ENCODE results near the gene TJP1. TPM values are rescaled to one million over a fixed set of nuclear protein-coding genes. Genes with fewer than 3 reads are reported as not detected.
"Not testable (repeated sequence)": the region's sequence is repeated elsewhere in the genome, so short reads cannot be mapped to it uniquely, and the experiment has no call there.

TJP1 gene
- total and polyA plus RNA-seq, 2 experiments from 2014 or later: 34.4 to 88.7 TPM

DNA sequence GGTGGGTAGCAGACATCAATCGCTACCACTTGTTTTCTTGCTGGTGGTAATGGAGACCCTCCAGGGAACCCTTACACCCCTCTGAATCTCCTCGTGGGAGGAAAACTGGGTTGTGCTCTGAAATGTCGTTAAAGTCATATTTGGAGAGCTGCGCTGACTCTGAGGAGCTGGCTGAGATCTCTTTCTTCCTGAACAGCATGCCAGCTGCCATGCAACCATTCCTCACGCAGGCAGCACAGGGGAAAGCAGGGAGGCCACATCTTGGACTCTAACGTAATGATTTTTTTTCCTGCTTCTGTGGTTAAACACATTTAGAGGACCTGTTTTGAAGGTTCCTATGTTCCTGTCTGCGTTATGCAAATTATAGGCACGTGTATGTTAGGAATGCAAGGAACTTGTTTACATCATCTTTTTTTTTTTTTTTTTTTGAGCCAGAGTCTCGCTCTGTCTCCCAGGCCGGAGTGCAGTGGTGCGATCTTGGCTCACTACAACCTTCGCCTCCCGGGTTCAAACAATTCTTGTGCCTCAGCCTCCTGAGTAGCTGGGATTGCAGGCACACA lies 156.7 kb downstream of the TJP1 start:
- Histone ChIP-seq H3K4me2 (no peak overlapping the region), H3K27me3 (no peaks in the 10 kb centered on the region), H3K79me2 (no peaks in the 10 kb centered on the region), H3K4me3 (no peak overlapping the region), H3K36me3 (replicated peaks; ENCODE audit: insufficient read depth, low read depth) (no peaks in the 10 kb centered on the region), H3K9me2 (replicated peaks; ENCODE audit: insufficient read depth) (no peaks in the 10 kb centered on the region), H3K9me3 (ENCODE audit: low read depth) (no peaks in the 10 kb centered on the region), H2AFZ (no peak overlapping the region), H4K20me1 (ENCODE audit: insufficient read depth, poor library complexity, severe bottlenecking) (no peaks in the 10 kb centered on the region), H3K4me1 (ENCODE audit: insufficient read depth) (no peaks in the 10 kb centered on the region), H3K27ac (no peak overlapping the region)
- TF ChIP-seq EZH2 (IDR thresholded peaks at IDR 0.05; ENCODE audit: borderline replicate concordance) (no peak), EZH2phosphoT487 (IDR thresholded peaks at IDR 0.05; ENCODE audit: low read depth, severe bottlenecking, unreplicated experiment) (no peak)
- TF ChIP-seq, protein P1, sequence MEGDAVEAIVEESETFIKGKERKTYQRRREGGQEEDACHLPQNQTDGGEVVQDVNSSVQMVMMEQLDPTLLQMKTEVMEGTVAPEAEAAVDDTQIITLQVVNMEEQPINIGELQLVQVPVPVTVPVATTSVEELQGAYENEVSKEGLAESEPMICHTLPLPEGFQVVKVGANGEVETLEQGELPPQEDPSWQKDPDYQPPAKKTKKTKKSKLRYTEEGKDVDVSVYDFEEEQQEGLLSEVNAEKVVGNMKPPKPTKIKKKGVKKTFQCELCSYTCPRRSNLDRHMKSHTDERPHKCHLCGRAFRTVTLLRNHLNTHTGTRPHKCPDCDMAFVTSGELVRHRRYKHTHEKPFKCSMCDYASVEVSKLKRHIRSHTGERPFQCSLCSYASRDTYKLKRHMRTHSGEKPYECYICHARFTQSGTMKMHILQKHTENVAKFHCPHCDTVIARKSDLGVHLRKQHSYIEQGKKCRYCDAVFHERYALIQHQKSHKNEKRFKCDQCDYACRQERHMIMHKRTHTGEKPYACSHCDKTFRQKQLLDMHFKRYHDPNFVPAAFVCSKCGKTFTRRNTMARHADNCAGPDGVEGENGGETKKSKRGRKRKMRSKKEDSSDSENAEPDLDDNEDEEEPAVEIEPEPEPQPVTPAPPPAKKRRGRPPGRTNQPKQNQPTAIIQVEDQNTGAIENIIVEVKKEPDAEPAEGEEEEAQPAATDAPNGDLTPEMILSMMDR (IDR thresholded peaks at IDR 0.05; ENCODE audit: poor library complexity): no peak
- WGBS (ENCODE audit: low lambda C conversion rate, missing lambda C conversion rate): 70% methylated on average over 13 of the region's 13 CpGs
- DNase-seq (ENCODE audit: low spot score): no peak

DNA sequence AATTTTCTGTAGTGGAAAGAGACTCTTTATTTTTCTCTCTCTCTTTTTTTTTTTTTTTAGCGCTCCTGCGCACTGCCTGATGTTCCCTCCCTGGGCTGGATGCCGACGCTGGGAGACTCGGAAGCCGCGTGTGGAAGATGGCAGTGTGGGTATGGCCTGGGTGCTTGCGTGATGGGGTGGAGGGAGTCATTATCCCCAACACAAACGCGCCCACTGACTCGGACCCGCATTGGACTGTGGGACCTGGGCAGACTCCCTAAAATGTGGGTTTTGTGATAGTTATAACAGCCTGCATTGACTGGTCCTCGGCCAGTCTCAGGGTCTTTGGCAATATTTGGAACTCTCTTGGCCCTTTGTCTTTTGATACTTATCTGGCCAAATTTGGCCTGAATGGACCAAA lies 157.9 kb downstream of the TJP1 start:
- TF ChIP-seq EZH2phosphoT487 (IDR thresholded peaks at IDR 0.05; ENCODE audit: low read depth, severe bottlenecking, unreplicated experiment): no peak
- TF ChIP-seq, protein P1 (IDR thresholded peaks at IDR 0.05; ENCODE audit: poor library complexity): no peak
- TF ChIP-seq EZH2 (IDR thresholded peaks at IDR 0.05; ENCODE audit: borderline replicate concordance): no peak
- H2AFZ ChIP-seq: no peak overlapping the region
- no peaks in the 10 kb centered on the region for H4K20me1 ChIP-seq (ENCODE audit: insufficient read depth, poor library complexity, severe bottlenecking)
- no peak overlapping the region for H3K4me3 ChIP-seq
- 96% methylated on average over 13 of the region's 13 CpGs for WGBS (ENCODE audit: low lambda C conversion rate, missing lambda C conversion rate)
- H3K9me2 ChIP-seq (replicated peaks; ENCODE audit: insufficient read depth): no peaks in the 10 kb centered on the region
- no peaks in the 10 kb centered on the region for H3K9me3 ChIP-seq (ENCODE audit: low read depth)
- no peaks in the 10 kb centered on the region for H3K36me3 ChIP-seq (replicated peaks; ENCODE audit: insufficient read depth, low read depth)
- H3K4me2 ChIP-seq: no peak overlapping the region
- H3K4me1 ChIP-seq (ENCODE audit: insufficient read depth): no peaks in the 10 kb centered on the region
- H3K79me2 ChIP-seq: no peaks in the 10 kb centered on the region
- no peak for DNase-seq (ENCODE audit: low spot score)
- no peaks in the 10 kb centered on the region for H3K27me3 ChIP-seq
- no peak overlapping the region for H3K27ac ChIP-seq

DNA sequence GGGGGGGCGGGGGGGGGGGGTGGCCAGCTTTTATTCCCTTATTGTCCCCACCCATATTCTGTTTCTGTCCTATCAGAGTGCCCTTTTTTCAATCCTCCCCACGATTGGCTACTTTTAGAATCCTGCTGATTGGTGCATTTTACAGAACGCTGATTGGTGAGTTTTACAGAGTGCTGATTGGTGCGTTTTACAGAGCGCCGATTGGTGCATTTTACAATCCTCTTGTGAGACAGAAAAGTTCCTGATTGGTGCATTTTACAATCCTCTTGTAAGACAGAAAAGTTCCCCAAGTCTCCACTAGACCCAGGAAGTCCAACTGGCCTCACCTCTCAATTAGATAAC lies 164.8 kb downstream of the TJP1 start:
- Histone ChIP-seq H3K27ac (peak overlapping the region; percentile 57), H3K4me2 (peak overlapping the region; percentile 83)
- H3K9me3 ChIP-seq (ENCODE audit: low read depth); H3K36me3 ChIP-seq (replicated peaks; ENCODE audit: insufficient read depth, low read depth); H3K79me2 ChIP-seq; DNase-seq (ENCODE audit: low spot score); H3K9me2 ChIP-seq (replicated peaks; ENCODE audit: insufficient read depth); H4K20me1 ChIP-seq (ENCODE audit: insufficient read depth, poor library complexity, severe bottlenecking); H3K27me3 ChIP-seq; H3K4me1 ChIP-seq (ENCODE audit: insufficient read depth); H2AFZ ChIP-seq; H3K4me3 ChIP-seq: not testable (repeated sequence)
- WGBS (ENCODE audit: low lambda C conversion rate, missing lambda C conversion rate): 89% methylated on average over 6 of the region's 6 CpGs

DNA sequence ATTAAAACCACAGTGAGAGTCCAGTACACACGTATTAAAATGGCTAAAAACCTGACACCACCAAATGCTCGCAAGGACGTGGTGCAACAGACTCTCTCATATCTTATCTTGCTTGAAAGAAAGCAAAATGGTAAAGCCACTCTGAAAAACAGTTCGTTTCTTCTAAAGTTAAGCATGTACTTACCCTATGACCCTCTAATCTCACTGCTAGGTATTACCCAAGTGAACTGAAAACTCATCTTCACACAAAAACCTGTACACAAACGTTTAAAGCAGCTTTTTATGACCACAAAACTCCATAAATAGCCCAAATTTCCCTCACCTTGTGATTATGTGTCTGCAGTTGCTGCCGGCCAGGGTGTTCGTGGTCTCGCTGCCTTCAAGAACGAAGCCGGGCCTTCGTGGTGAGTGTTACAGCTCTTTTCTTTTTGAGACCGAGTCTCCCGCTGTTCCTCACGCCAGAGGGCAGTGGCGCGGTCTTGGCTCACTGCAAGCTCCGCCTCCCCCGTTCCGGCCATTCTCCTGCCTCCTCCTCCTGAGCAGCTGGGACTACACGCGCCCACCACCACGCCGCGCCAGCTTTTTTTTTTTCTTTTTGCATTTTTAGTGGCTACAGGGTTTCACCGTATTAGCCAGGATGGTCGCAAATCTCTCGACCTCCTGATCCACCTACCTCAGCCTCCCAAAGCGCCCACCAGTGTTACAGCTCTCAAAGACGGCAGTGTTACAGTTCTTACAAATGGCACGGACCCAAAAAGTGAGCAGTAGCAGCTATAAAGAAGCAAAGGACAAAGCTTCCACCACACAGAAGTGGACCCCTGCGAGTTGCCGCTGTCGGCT lies 165.4 kb downstream of the TJP1 start:
- no peaks in the 10 kb centered on the region for H3K4me1 ChIP-seq (ENCODE audit: insufficient read depth)
- H3K9me3 ChIP-seq (ENCODE audit: low read depth): no peaks in the 10 kb centered on the region
- no peaks in the 10 kb centered on the region for H3K36me3 ChIP-seq (replicated peaks; ENCODE audit: insufficient read depth, low read depth)
- no peaks in the 10 kb centered on the region for H4K20me1 ChIP-seq (ENCODE audit: insufficient read depth, poor library complexity, severe bottlenecking)
- TF ChIP-seq, protein P1 (IDR thresholded peaks at IDR 0.05; ENCODE audit: poor library complexity): peak; percentile 51
- TF ChIP-seq EZH2 (IDR thresholded peaks at IDR 0.05; ENCODE audit: borderline replicate concordance) (no peak), EZH2phosphoT487 (IDR thresholded peaks at IDR 0.05; ENCODE audit: low read depth, severe bottlenecking, unreplicated experiment) (no peak)
- peak overlapping the region; percentile 57 for H3K27ac ChIP-seq
- no peaks in the 10 kb centered on the region for H3K9me2 ChIP-seq (replicated peaks; ENCODE audit: insufficient read depth)
- no peaks in the 10 kb centered on the region for H3K27me3 ChIP-seq
- H2AFZ ChIP-seq: peak overlapping the region; percentile 95
- H3K4me2 ChIP-seq: peak overlapping the region; percentile 83
- WGBS (ENCODE audit: low lambda C conversion rate, missing lambda C conversion rate): 38% methylated on average over 26 of the region's 33 CpGs
- peak; percentile 84 for DNase-seq (ENCODE audit: low spot score)
- H3K4me3 ChIP-seq: no peak overlapping the region
- H3K79me2 ChIP-seq: no peaks in the 10 kb centered on the region
